ENCODE results near the gene DLX4. TPM values are rescaled to one million over a fixed set of nuclear protein-coding genes. Genes with fewer than 3 reads are reported as not detected.

Gene DLX4
- polyA plus RNA-seq, 1 donor from 2014 or later: not detected

GRCh38 chr17:49970498-49970897, 1.5 kb downstream of the DLX4 start:
- no peaks in the 10 kb centered on the region for H3K9me2 ChIP-seq (ENCODE audit: insufficient read depth, low read length)
- H3K9me3 ChIP-seq (ENCODE audit: low read length): no peaks in the 10 kb centered on the region
- H3K4me2 ChIP-seq (ENCODE audit: low read length): no peak overlapping the region
- H3K36me3 ChIP-seq (ENCODE audit: insufficient read depth, low read length): no peaks in the 10 kb centered on the region
- no peak for TF ChIP-seq REST (IDR thresholded peaks at IDR 0.05; ENCODE audit: borderline replicate concordance)
- no peak for TF ChIP-seq CTCF (IDR thresholded peaks at IDR 0.05; ENCODE audit: poor library complexity, severe bottlenecking)
- no peak for TF ChIP-seq SMC3 (conservative IDR thresholded peaks at IDR 0.05; ENCODE audit: poor library complexity)
- TF ChIP-seq TAF1 (IDR thresholded peaks at IDR 0.05; ENCODE audit: low read depth): no peak
- TF ChIP-seq RAD21 (conservative IDR thresholded peaks at IDR 0.05): no peak
- TF ChIP-seq EP300 (conservative IDR thresholded peaks at IDR 0.05; ENCODE audit: poor library complexity, severe bottlenecking): no peak
- no peak for TF ChIP-seq POLR2AphosphoS5 (IDR thresholded peaks at IDR 0.05)
- no peak for TF ChIP-seq MXI1 (conservative IDR thresholded peaks at IDR 0.05; ENCODE audit: poor library complexity, severe bottlenecking)
- no peak for TF ChIP-seq EZH2 (IDR thresholded peaks at IDR 0.05; ENCODE audit: borderline replicate concordance, insufficient read depth, low read length, poor library complexity, severe bottlenecking)
- H3K27ac ChIP-seq (ENCODE audit: low read length): no peak overlapping the region
- H2AFZ ChIP-seq (ENCODE audit: low read depth, low read length): no peak overlapping the region
- no peaks in the 10 kb centered on the region for H3F3A ChIP-seq (ENCODE audit: insufficient read depth, low read length, poor library complexity, severe bottlenecking)
- H4K20me1 ChIP-seq (ENCODE audit: insufficient read depth): no peaks in the 10 kb centered on the region
- no peak overlapping the region for H3K9ac ChIP-seq (ENCODE audit: low read length)
- no peak overlapping the region for H3K4me3 ChIP-seq (ENCODE audit: low read length)
- H3K79me2 ChIP-seq (replicated peaks; ENCODE audit: insufficient read depth, low read length): no peaks in the 10 kb centered on the region
- H3K27me3 ChIP-seq (ENCODE audit: insufficient read depth, low read depth, low read length): peaks cover 100% of the 10 kb centered on the region

GRCh38 chr17:49971199-49971847, 2.3 kb downstream of the DLX4 start:
- Histone ChIP-seq H3K4me3 (ENCODE audit: low read length) (peak overlapping the region; percentile 55), H3K9me2 (ENCODE audit: insufficient read depth, low read length) (no peaks in the 10 kb centered on the region), H3K27me3 (ENCODE audit: insufficient read depth, low read depth, low read length) (peaks cover 98% of the 10 kb centered on the region), H2AFZ (ENCODE audit: low read depth, low read length) (no peak overlapping the region), H3K9me3 (ENCODE audit: low read length) (no peaks in the 10 kb centered on the region), H3K36me3 (ENCODE audit: insufficient read depth, low read length) (no peaks in the 10 kb centered on the region), H3K4me2 (ENCODE audit: low read length) (no peak overlapping the region), H3K27ac (ENCODE audit: low read length) (no peak overlapping the region), H4K20me1 (ENCODE audit: insufficient read depth) (no peaks in the 10 kb centered on the region), H3F3A (ENCODE audit: insufficient read depth, low read length, poor library complexity, severe bottlenecking) (no peaks in the 10 kb centered on the region), H3K9ac (ENCODE audit: low read length) (no peak overlapping the region), H3K79me2 (replicated peaks; ENCODE audit: insufficient read depth, low read length) (no peaks in the 10 kb centered on the region)
- TF ChIP-seq SMC3 (conservative IDR thresholded peaks at IDR 0.05; ENCODE audit: poor library complexity) (no peak), POLR2AphosphoS5 (IDR thresholded peaks at IDR 0.05) (peak; percentile 14), EZH2 (IDR thresholded peaks at IDR 0.05; ENCODE audit: borderline replicate concordance, insufficient read depth, low read length, poor library complexity, severe bottlenecking) (peak; percentile 34)
